ENCODE results near the gene THSD4.

DNA sequence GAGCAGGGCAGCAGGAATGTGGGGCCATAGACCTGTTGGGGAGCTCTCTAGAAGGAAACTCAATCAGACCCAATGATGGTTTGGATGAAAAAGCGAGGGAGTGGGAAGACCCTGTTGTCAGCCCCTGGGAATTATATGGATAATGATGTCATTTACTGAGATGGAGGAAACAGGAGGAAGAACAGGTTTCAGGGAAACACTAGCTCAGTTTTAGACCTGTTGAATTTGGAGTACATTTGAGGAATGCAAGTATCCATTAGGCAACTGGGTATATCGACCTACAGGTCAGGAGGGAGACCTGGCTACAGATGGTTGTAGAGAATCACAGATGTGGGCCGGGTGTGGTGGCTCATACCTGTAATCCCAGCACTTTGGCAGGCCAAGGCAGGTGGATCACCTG lies 428.1 kb downstream of the THSD4 start:
- TF ChIP-seq, protein P1, sequence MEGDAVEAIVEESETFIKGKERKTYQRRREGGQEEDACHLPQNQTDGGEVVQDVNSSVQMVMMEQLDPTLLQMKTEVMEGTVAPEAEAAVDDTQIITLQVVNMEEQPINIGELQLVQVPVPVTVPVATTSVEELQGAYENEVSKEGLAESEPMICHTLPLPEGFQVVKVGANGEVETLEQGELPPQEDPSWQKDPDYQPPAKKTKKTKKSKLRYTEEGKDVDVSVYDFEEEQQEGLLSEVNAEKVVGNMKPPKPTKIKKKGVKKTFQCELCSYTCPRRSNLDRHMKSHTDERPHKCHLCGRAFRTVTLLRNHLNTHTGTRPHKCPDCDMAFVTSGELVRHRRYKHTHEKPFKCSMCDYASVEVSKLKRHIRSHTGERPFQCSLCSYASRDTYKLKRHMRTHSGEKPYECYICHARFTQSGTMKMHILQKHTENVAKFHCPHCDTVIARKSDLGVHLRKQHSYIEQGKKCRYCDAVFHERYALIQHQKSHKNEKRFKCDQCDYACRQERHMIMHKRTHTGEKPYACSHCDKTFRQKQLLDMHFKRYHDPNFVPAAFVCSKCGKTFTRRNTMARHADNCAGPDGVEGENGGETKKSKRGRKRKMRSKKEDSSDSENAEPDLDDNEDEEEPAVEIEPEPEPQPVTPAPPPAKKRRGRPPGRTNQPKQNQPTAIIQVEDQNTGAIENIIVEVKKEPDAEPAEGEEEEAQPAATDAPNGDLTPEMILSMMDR (IDR thresholded peaks at IDR 0.05): no peak
- no peak for TF ChIP-seq POLR2A (IDR thresholded peaks at IDR 0.05)
